Urinary bladder (tissue), 4 donors: ENCODE results near the gene GPR143. TPM values are rescaled to one million over a fixed set of nuclear protein-coding genes. Genes with fewer than 3 reads are reported as not detected.

Source experiments
- DNase-seq: peaks from one replicate; pipeline ENCODE4 v3.0.0-alpha.2; 2015; ENCODE audit errors: extremely low spot score
- H3K27ac ChIP-seq: one replicate; pipeline ENCODE4 v1.5.1; 2013; ENCODE audit warnings: low read depth, mild to moderate bottlenecking, moderate library complexity
- H3K36me3 ChIP-seq: one replicate; pipeline ENCODE4 v1.6.1; 2013; ENCODE audit warnings: mild to moderate bottlenecking, moderate library complexity; ENCODE audit not compliant: insufficient read depth
- H3K4me1 ChIP-seq: one replicate; pipeline ENCODE4 v1.6.1; 2013; ENCODE audit warnings: mild to moderate bottlenecking, moderate library complexity; ENCODE audit not compliant: insufficient read depth
- H3K4me3 ChIP-seq: one replicate; pipeline ENCODE4 v1.5.1; 2013; ENCODE audit warnings: low read depth, low read length
- WGBS: extraction: QIAGEN DNeasy Blood & Tissue Kit; methylation state at CpG from one replicate; pipeline ENCODE4 v1.1.7; 2013; 5-methylcytosine and 5-hydroxymethylcytosine counted together
- polyA plus RNA-seq: library from polyadenylated mRNA; stranded (reverse); fragments of 200-250 nt; gene quantifications from one replicate; pipeline ENCODE4 v1.2.3, GENCODE V29; 2013
- total RNA-seq: library from RNA; depleted of rRNA; stranded (reverse); fragments of >200 nt; gene quantifications from one replicate; pipeline ENCODE4 v1.2.3, GENCODE V29; 2014
- donor health status: healthy with polysubstance abuse.
- donor health status: healthy.

The GPR143 gene
- total and polyA plus RNA-seq, 2 donors = 0.79 to 0.94 TPM

DNA sequence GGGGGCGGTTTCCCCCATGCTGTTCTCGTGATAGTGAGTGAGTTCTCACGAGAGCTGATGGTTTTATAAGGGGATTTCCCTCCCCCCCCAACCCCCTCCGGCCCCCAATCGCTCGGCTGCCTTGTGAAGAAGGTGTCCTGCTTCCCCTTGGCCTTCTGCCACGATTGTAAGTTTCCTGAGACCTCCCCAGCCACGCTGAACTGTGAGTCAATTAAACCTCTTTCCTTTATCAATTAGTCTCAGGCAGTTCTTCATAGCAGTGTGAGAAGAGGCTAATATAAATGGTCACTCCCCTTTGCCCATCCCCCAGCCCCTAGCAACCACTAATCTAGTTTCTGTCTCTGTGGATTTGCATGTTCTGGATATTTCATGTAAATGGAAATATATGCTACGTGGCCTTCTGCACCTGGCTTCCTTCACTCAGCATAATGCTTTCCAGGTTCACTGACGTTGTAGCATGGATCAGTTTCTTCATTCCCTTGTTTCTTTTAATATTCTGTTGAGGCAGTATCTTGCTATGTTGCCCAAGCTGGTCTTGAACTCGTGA is 16.4 kb downstream of the GPR143 start:
- Histone ChIP-seq H3K36me3 (no peaks in the 10 kb centered on the region), H3K27ac (no peak overlapping the region), H3K4me1 (no peaks in the 10 kb centered on the region), H3K4me3 (no peak overlapping the region)
- WGBS = 69% methylated on average over 11 of the region's 11 CpGs
- no peak for DNase-seq

- 70% methylated on average over 4 of the region's 4 CpGs for WGBS
- H3K27ac ChIP-seq = no peak overlapping the region
- no peaks in the 10 kb centered on the region for H3K4me1 ChIP-seq
- DNase-seq = no peak
- no peak overlapping the region for H3K4me3 ChIP-seq
- no peaks in the 10 kb centered on the region for H3K36me3 ChIP-seq
Measured at GRCh38 chrX:9747644-9748043, 18.0 kb downstream of the GPR143 start.

DNA sequence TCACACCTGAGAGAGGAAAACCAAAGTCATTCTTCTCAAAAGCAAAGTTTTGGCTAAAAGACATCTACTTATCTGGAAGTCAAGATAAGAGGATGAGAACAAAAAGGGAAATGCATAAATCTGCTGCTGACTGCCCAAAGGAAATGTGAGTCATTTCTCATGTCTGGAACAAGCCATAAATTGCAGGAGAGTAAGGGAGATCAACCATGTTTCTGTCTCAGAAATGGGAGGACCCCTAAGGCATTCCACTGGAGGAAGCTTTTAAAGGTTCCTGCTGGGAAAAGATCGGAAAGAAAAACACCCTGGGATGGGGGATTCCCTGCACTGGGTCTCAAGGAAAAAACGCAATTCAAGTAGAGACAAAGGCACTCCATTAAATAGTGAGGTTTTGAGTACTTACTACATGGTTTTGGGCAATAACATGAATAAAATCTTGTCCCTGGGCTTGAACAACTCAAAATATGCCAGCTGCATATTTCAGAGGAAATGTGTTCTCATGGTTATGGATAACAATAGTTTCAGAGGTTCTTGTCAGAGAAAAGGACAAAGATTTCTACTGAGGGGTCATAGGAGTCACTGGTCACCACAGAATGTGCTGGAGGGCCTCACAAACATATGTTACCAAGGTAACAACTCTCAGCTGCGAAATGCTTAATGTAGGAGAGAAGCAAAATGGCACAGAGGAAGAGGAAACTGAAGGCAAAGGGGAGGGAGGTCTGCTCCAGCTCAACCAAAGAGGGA is 19.3 kb downstream of the GPR143 start:
- H3K4me1 ChIP-seq = no peaks in the 10 kb centered on the region
- no peak overlapping the region for H3K27ac ChIP-seq
- no peaks in the 10 kb centered on the region for H3K36me3 ChIP-seq
- H3K4me3 ChIP-seq = no peak overlapping the region
- DNase-seq = no peak
- WGBS = 51% methylated on average over 3 of the region's 3 CpGs

- DNase-seq = no peak
- WGBS = 75% methylated on average over 11 of the region's 11 CpGs
- H3K36me3 ChIP-seq = no peaks in the 10 kb centered on the region
- no peaks in the 10 kb centered on the region for H3K4me1 ChIP-seq
- no peak overlapping the region for H3K4me3 ChIP-seq
- no peak overlapping the region for H3K27ac ChIP-seq
Measured at GRCh38 chrX:9745417-9746115, 20.1 kb downstream of the GPR143 start.

- 96% methylated on average over 5 of the region's 5 CpGs for WGBS
- no peaks in the 10 kb centered on the region for H3K4me1 ChIP-seq
- no peak overlapping the region for H3K27ac ChIP-seq
- no peak for DNase-seq
- no peak overlapping the region for H3K4me3 ChIP-seq
- H3K36me3 ChIP-seq = no peaks in the 10 kb centered on the region
Measured at GRCh38 chrX:9739130-9739529, 26.5 kb downstream of the GPR143 start.

- Histone ChIP-seq H3K4me3 (no peak overlapping the region), H3K27ac (no peak overlapping the region), H3K4me1 (no peaks in the 10 kb centered on the region), H3K36me3 (no peaks in the 10 kb centered on the region)
- DNase-seq = no peak
- WGBS = 26% methylated on average over 3 of the region's 3 CpGs
Measured at GRCh38 chrX:9738151-9738550, 27.5 kb downstream of the GPR143 start.

GRCh38 chrX:9737363-9737762 is 28.3 kb downstream of the GPR143 start:
- Histone ChIP-seq H3K27ac (no peak overlapping the region), H3K4me1 (no peaks in the 10 kb centered on the region), H3K36me3 (no peaks in the 10 kb centered on the region), H3K4me3 (no peak overlapping the region)
- 79% methylated on average over 7 of the region's 7 CpGs for WGBS
- DNase-seq = no peak

GRCh38 chrX:9730752-9731151 is 34.9 kb downstream of the GPR143 start:
- WGBS = 79% methylated on average over 1 of the region's 1 CpG
- no peaks in the 10 kb centered on the region for H3K36me3 ChIP-seq

GRCh38 chrX:9730078-9730477 is 35.6 kb downstream of the GPR143 start:
- no peaks in the 10 kb centered on the region for H3K36me3 ChIP-seq
- no peak overlapping the region for H3K4me3 ChIP-seq
- no peaks in the 10 kb centered on the region for H3K4me1 ChIP-seq
- no peak for DNase-seq
- H3K27ac ChIP-seq = no peak overlapping the region
- WGBS = 80% methylated on average over 2 of the region's 3 CpGs

More at GRCh38 chrX:9730752-9731151, 34.9 kb downstream of the GPR143 start:
- Histone ChIP-seq H3K27ac (no peak overlapping the region), H3K4me1 (no peaks in the 10 kb centered on the region), H3K4me3 (no peak overlapping the region)
- DNase-seq = no peak

- DNase-seq = no peak
- Histone ChIP-seq H3K36me3 (no peaks in the 10 kb centered on the region), H3K27ac (no peak overlapping the region), H3K4me1 (no peaks in the 10 kb centered on the region), H3K4me3 (no peak overlapping the region)
- 83% methylated on average over 5 of the region's 5 CpGs for WGBS
Measured at GRCh38 chrX:9729171-9729885, 36.3 kb downstream of the GPR143 start.

- DNase-seq = no peak
Measured at GRCh38 chrX:9728261-9728660, 37.4 kb downstream of the GPR143 start.

DNA sequence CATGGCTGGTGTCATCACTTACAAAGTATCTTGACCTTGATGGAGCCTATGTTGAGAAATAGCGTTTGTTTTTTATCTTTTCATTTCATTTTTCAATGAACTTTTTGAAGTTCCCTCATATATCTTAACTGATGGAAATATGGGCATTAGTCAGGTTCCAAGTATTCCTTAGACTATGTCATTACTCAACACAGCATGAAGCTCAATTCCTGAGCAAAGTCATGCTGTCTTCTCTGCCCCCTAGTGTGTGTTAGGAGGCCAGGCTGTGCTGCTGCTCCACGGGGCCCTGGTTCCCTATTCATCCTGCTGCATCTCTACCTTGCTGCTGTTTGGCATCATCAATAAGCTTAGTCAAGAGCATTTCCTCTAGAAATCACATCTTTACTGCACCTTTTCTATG is 40.9 kb downstream of the GPR143 start:
- no peaks in the 10 kb centered on the region for H3K36me3 ChIP-seq
- no peak overlapping the region for H3K27ac ChIP-seq
- no peaks in the 10 kb centered on the region for H3K4me1 ChIP-seq
- H3K4me3 ChIP-seq = no peak overlapping the region
- no peak for DNase-seq
- WGBS = 88% methylated on average over 2 of the region's 2 CpGs

More at GRCh38 chrX:9728261-9728660, 37.4 kb downstream of the GPR143 start:
- H3K4me3 ChIP-seq = no peak overlapping the region
- no peaks in the 10 kb centered on the region for H3K4me1 ChIP-seq
- no peak overlapping the region for H3K27ac ChIP-seq
- WGBS = 97% methylated on average over 3 of the region's 3 CpGs
- no peaks in the 10 kb centered on the region for H3K36me3 ChIP-seq

DNA sequence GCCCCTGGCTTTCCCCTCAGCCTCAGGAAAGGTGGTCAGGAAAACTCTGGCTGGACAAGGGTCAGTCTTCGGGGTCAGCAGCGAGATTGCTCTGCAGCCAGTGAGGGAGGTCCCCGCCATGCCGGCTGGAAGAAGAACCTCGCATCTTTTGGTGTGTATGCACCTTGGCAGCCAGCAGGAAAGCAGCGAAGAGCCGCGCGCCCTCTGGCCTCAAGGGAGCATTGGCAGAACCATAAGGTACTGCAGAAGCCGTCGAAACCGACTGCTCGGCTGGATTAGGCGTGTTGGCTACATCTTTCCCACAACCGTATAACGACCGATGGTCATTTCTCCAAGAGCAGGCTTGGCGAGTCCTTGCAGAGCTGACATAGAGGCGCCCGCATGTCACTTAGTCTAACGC is 48.3 kb downstream of the GPR143 start:
- no peak for DNase-seq
- 98% methylated on average over 21 of the region's 21 CpGs for WGBS
- Histone ChIP-seq H3K27ac (no peak overlapping the region), H3K36me3 (peaks cover 2% of the 10 kb centered on the region), H3K4me3 (no peak overlapping the region), H3K4me1 (no peaks in the 10 kb centered on the region)
